Pancreas (tissue), 10 donors: ENCODE measurements around the gene FASTKD2. TPM values are rescaled to one million over a fixed set of nuclear protein-coding genes. Genes with fewer than 3 reads are reported as not detected.

ENCODE experiments used
- ATAC-seq, 4 donors: fragments of 200-7000 bp; cut with Tn5 transposase; one replicate each; pipeline versions ENCODE4 v1.8.0 to v1.9.1; 2020; ENCODE audit warnings: mild to moderate bottlenecking in 4 of 4, moderate library complexity in 4 of 4
- DNase-seq, 6 donors: peaks; one replicate each; pipeline ENCODE4 v3.0.0-alpha.2; 2020
- FAIRE-seq: peaks from 2 replicates; lab custom pipeline; 2012; peaks lifted over from hg19 to GRCh38; lab: Jason Lieb, UNC
- H3K27ac ChIP-seq, 4 donors: fragments of 200-600 bp; sonication (generic); 1 replicate in 3 of 4; 2 replicates in 1 of 4; pipeline versions ENCODE4 v1.5.0 to v1.8.0; 2020
- H3K27me3 ChIP-seq, 4 donors: fragments of 200-600 bp; one replicate each; pipeline ENCODE4 v1.8.0; 2021
- H3K36me3 ChIP-seq, 3 donors: fragments of 200-600 bp; sonication (generic) in 1 of 3; one replicate each; pipeline versions ENCODE4 v1.5.0 to v1.8.0; 2020 to 2021
- H3K4me1 ChIP-seq, 3 donors: fragments of 200-600 bp; one replicate each; pipeline ENCODE4 v1.8.0; 2021
- H3K4me3 ChIP-seq, 4 donors: fragments of 200-600 bp; sonication (generic) in 2 of 4; one replicate each; pipeline versions ENCODE4 v1.5.0 to v1.8.0; 2020 to 2021
- H3K9me3 ChIP-seq, 4 donors: fragments of 200-600 bp; one replicate each; pipeline ENCODE4 v1.8.0; 2021
- WGBS, 2 donors: extraction: QIAGEN DNeasy Blood & Tissue Kit; methylation state at CpG; one replicate each; pipeline ENCODE4 v1.1.7; 2013; 5-methylcytosine and 5-hydroxymethylcytosine counted together
- intact Hi-C, 3 donors: fragments of 100-400 bp; cut with DNase I; formaldehyde crosslinking; loops; one replicate each; pipeline versions ENCODE4 v1.11.1 to v1.14.2; 2022
- polyA plus RNA-seq, 2 donors: library from polyadenylated mRNA; stranded (reverse); fragments of 200-250 nt; gene quantifications; one replicate each; pipeline ENCODE4 v1.2.3, GENCODE V29; 2013
- total RNA-seq, 6 donors: library from RNA; stranded (reverse); fragmentation: NEBNext Ultra II Directional in 4 of 6; extraction: Animal tissue kit (Norgen Biotek cat#: 25700) in 4 of 6; gene quantifications; one replicate each; pipeline versions ENCODE4 v1.2.1 to v1.2.4, GENCODE V29; 2021 to 2023
- TF ChIP-seq, protein P1 (sequence below), 4 donors: fragments of 200-600 bp; sonication (generic) in 3 of 4; IDR thresholded peaks; one replicate each; pipeline versions ENCODE4 v1.5.0 to v1.8.0; 2021; ENCODE audit warnings: antibody characterized with exemption in 4 of 4
- donor health status: healthy with polysubstance abuse.
- donor health status: DM: no; HTN: no; CAD: no; lungs with moderate emphysema.
- donor health status: DM: no; HTN: no; CAD: no.
- donor health status: control.
- donor health status: control.
- donor health status: Bipolar disorder and iron deficiency.
- donor health status: DM: yes; HTN: yes; CAD: no.
- donor health status: DM: no; HTN: no; CAD: no.
- donor health status: DM: no; HTN: no; CAD: no.
- donor health status: DM: yes; HTN: yes; CAD: no.

The FASTKD2 gene
- total and polyA plus RNA-seq, 8 donors: 3.6 to 11.9 (median 10.2) TPM

DNA sequence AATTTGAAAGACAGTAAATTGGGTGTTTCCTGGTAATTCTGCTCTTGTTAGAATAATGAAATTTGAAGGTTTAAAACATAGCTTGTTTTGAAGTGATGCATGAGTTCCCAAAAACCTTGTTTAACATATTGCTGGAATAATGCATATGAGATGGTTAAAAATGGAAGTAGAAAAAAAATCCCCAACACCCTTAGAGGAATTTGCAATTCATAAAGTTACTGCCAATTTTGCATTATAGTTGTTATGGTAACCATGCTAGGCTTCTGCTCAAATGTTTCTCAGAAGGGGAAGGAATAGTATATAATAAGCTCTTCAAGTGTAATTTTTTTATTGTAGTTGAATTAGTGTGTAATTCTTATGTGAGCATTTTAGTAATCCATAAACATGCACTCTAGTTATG, 49.1 kb downstream of the FASTKD2 start:
- DNase-seq (no peak), FAIRE-seq (no peak)
- H3K4me3 ChIP-seq: no peak overlapping the region

DNA sequence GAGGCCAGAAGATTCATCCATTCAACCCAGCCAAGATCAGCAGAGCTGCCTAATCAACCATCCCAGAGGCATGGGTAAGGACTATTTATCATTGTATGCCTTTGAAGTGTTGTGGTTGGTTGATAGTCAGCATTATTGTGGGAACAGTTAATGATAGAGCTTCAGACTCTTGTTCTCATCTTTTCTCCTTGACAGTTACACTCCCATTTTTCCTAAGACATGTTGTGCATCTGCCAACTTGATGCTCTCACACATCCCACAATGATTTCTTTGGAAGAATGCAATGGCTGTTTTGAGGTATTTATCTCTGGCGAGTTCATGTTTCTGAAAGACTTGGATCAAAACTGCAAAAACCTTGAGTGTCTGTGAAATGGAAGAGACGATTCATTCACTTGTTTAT, 55.4 kb downstream of the FASTKD2 start:
- TF ChIP-seq, protein P1, sequence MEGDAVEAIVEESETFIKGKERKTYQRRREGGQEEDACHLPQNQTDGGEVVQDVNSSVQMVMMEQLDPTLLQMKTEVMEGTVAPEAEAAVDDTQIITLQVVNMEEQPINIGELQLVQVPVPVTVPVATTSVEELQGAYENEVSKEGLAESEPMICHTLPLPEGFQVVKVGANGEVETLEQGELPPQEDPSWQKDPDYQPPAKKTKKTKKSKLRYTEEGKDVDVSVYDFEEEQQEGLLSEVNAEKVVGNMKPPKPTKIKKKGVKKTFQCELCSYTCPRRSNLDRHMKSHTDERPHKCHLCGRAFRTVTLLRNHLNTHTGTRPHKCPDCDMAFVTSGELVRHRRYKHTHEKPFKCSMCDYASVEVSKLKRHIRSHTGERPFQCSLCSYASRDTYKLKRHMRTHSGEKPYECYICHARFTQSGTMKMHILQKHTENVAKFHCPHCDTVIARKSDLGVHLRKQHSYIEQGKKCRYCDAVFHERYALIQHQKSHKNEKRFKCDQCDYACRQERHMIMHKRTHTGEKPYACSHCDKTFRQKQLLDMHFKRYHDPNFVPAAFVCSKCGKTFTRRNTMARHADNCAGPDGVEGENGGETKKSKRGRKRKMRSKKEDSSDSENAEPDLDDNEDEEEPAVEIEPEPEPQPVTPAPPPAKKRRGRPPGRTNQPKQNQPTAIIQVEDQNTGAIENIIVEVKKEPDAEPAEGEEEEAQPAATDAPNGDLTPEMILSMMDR (IDR thresholded peaks at IDR 0.05): no peak
- no peaks in the 10 kb centered on the region for H3K36me3 ChIP-seq
- no peak for DNase-seq
- H3K27ac ChIP-seq: no peak overlapping the region
- no peaks in the 10 kb centered on the region for H3K4me1 ChIP-seq
- H3K9me3 ChIP-seq: no peaks in the 10 kb centered on the region
- ATAC-seq: no peak
- no peak overlapping the region for H3K4me3 ChIP-seq
- 69 to 75% methylated on average over 2 of the region's 2 CpGs for WGBS, 2 donors
- no peaks in the 10 kb centered on the region for H3K27me3 ChIP-seq
- intact Hi-C loops: no loop called here
- no peak for FAIRE-seq

More for the DNA sequence above, 49.1 kb downstream of the FASTKD2 start:
- TF ChIP-seq, protein P1 (IDR thresholded peaks at IDR 0.05): no peak
- no peaks in the 10 kb centered on the region for H3K9me3 ChIP-seq
- H3K27me3 ChIP-seq: no peaks in the 10 kb centered on the region
- no peaks in the 10 kb centered on the region for H3K4me1 ChIP-seq
- intact Hi-C loops: no loop called here
- H3K27ac ChIP-seq: no peak overlapping the region
- H3K36me3 ChIP-seq: no peaks in the 10 kb centered on the region
- no peak for ATAC-seq

DNA sequence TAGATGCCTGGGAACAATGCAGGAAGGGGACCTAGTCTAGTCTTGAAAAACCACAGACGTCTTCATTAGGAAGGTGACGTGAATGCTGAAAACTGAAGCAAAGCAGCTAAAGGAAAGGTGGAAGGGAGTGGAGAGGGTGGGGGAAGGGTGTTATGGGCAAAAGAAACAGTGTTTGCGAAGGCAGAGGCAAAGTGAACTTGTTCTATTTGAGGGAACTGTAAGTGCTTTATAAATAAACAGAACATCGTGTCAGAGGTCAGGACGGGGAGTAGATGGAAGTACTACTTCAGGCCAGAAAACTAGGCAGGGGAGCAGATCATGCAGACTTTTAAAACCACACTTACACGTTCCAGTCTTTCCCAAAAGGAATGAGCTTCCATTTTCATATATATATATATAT, 57.8 kb downstream of the FASTKD2 start:
- 75 to 78% methylated on average over 6 of the region's 6 CpGs for WGBS, 2 donors
- no peaks in the 10 kb centered on the region for H3K9me3 ChIP-seq
- no peaks in the 10 kb centered on the region for H3K27me3 ChIP-seq
- H3K27ac ChIP-seq: no peak overlapping the region
- ATAC-seq (peak in 1 of 4 donors; percentile 34), DNase-seq (no peak), FAIRE-seq (no peak)
- intact Hi-C loops: no loop called here
- no peak overlapping the region for H3K4me3 ChIP-seq
- H3K36me3 ChIP-seq: no peaks in the 10 kb centered on the region
- TF ChIP-seq, protein P1 (IDR thresholded peaks at IDR 0.05): no peak
- H3K4me1 ChIP-seq: no peaks in the 10 kb centered on the region

DNA sequence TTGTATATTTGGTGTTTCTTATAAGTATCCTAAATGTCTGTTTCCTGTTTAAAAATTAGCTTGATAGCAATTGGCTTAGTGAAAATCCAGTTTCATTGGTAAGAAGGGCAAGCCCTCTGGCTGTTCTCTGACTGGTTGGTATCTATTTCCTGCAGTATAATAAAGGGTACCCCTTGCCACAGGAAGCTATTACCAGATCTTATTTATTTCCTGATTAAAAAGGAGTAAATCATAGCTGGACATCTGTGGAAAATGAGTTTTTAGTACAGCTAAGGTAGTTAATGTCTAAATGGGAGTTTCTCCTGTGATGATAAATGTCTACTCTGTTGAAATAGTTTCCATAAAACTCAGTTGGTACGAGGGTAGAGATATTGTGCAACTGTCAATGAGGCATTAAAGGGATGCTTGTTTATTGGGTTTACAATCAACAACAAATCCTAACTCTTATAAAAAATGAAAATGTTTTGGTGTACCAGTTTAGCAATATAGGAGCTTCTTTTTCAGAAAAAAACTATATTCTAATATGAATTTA, 58.7 kb downstream of the FASTKD2 start:
- Histone ChIP-seq H3K27ac (no peak overlapping the region), H3K9me3 (no peaks in the 10 kb centered on the region), H3K4me1 (no peaks in the 10 kb centered on the region), H3K36me3 (no peaks in the 10 kb centered on the region), H3K27me3 (no peaks in the 10 kb centered on the region), H3K4me3 (no peak overlapping the region)
- FAIRE-seq: no peak
- TF ChIP-seq, protein P1 (IDR thresholded peaks at IDR 0.05): no peak
- no peak for DNase-seq
- intact Hi-C loops: no loop called here
- 64 to 65% methylated on average over 1 of the region's 1 CpG for WGBS, 2 donors
- ATAC-seq: no peak

DNA sequence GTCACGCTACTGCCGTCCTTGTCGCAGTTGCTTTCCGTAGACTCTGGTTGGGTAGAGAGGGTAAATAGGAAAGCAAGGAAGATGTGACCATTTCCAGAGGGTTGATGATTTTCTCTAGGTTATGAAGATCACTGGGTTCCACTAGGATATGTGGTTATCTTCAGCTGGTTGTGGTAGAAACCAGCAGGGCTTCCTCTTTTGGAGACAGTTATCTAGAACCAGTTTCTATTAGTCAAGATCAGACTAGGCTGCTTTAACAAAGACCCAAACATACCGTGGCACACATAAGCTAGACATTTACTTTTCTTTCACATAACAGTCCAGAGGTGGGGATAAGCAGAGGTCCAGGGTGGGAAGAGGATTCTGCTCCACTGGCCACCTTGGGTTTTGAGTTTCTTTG, 59.6 kb downstream of the FASTKD2 start:
- no peak overlapping the region for H3K27ac ChIP-seq
- intact Hi-C loops: no loop called here
- no peak overlapping the region for H3K4me3 ChIP-seq
- WGBS, 2 donors: 94 to 95% methylated on average over 5 of the region's 5 CpGs
- ATAC-seq (no peak), DNase-seq (no peak), FAIRE-seq (no peak)
- no peaks in the 10 kb centered on the region for H3K9me3 ChIP-seq
- TF ChIP-seq, protein P1 (IDR thresholded peaks at IDR 0.05): no peak
- no peaks in the 10 kb centered on the region for H3K4me1 ChIP-seq
- H3K27me3 ChIP-seq: no peaks in the 10 kb centered on the region
- H3K36me3 ChIP-seq: no peaks in the 10 kb centered on the region
